ENCODE results near the gene EFNA2. TPM values are rescaled to one million over a fixed set of nuclear protein-coding genes. Genes with fewer than 3 reads are reported as not detected.

EFNA2 gene
- total RNA-seq, 1 experiment from 2014 or later: not detected

DNA sequence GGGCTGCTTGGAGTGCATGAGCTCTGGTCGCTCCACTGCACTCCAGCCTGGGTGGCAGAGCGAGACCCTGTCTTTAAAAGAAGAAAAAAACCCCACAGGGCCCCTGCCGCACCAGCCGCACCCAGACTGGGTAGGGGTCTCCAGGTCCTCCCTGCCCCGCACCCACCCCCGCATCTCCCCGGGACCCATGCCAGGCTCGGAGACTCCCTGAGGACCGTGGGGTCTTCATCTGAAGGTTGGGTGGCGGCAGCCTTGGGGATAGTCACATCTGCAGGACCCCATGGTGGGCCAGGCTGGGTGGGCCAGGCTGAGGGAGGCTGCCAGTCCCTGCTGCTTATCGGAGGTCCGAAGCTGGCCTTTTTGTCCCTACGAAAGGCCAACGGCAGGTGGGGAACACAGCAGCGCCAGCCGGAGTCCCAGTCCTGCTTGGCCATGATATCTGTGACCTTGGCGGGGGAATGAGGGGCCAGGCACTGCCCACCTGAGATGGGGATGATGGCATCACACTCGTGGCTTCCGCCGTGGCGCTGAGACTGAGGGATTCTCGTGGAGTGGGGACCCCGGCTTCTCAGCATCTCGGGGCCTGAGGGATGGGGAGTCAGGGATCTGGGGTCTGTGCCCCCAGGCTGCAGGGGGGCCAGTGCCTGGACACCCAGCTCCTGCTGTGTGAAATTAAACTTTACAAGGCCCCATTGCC is 11.1 kb downstream of the EFNA2 start:
- intact Hi-C loops (cut with micrococcal nuclease): no loop called here
- no peak for ATAC-seq
- no peak overlapping the region for H2AFZ ChIP-seq (ENCODE audit: low read length)
- ChIA-PET CTCF (no interaction called here), POLR2A (ENCODE audit: unreplicated experiment) (no interaction called here)
- H3K79me2 ChIP-seq (ENCODE audit: low read length): no peaks in the 10 kb centered on the region
- no TSS peak for BruUV-seq (replicated peaks)
- no peak overlapping the region for H3K4me3 ChIP-seq (ENCODE audit: low read length)
- H3K27ac ChIP-seq (ENCODE audit: low read length): no peak overlapping the region
- H3K9ac ChIP-seq (ENCODE audit: low read length): no peak overlapping the region
- H3K4me2 ChIP-seq (ENCODE audit: low read length): no peak overlapping the region
- TF ChIP-seq EZH2phosphoT487 (IDR thresholded peaks at IDR 0.05; ENCODE audit: borderline replicate concordance, low read length) (no peak), EZH2 (IDR thresholded peaks at IDR 0.05; ENCODE audit: low read length, unreplicated experiment) (no peak)
- TF ChIP-seq, protein P1, sequence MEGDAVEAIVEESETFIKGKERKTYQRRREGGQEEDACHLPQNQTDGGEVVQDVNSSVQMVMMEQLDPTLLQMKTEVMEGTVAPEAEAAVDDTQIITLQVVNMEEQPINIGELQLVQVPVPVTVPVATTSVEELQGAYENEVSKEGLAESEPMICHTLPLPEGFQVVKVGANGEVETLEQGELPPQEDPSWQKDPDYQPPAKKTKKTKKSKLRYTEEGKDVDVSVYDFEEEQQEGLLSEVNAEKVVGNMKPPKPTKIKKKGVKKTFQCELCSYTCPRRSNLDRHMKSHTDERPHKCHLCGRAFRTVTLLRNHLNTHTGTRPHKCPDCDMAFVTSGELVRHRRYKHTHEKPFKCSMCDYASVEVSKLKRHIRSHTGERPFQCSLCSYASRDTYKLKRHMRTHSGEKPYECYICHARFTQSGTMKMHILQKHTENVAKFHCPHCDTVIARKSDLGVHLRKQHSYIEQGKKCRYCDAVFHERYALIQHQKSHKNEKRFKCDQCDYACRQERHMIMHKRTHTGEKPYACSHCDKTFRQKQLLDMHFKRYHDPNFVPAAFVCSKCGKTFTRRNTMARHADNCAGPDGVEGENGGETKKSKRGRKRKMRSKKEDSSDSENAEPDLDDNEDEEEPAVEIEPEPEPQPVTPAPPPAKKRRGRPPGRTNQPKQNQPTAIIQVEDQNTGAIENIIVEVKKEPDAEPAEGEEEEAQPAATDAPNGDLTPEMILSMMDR (conservative IDR thresholded peaks at IDR 0.05; ENCODE audit: low read depth, low read length): no peak
- DNase-seq: no peak
- no peaks in the 10 kb centered on the region for H3F3A ChIP-seq (ENCODE audit: low read length, unreplicated experiment)
- no peaks in the 10 kb centered on the region for H3K27me3 ChIP-seq (ENCODE audit: low read length)
- H3K36me3 ChIP-seq (ENCODE audit: low read depth, low read length): no peaks in the 10 kb centered on the region
- H3K9me3 ChIP-seq (ENCODE audit: low read length): no peaks in the 10 kb centered on the region
- no peaks in the 10 kb centered on the region for H4K20me1 ChIP-seq (ENCODE audit: low read length)
- no peaks in the 10 kb centered on the region for H3K4me1 ChIP-seq (ENCODE audit: insufficient read depth, low read length)
- H3K9me2 ChIP-seq (replicated peaks; ENCODE audit: low read length): no peaks in the 10 kb centered on the region

DNA sequence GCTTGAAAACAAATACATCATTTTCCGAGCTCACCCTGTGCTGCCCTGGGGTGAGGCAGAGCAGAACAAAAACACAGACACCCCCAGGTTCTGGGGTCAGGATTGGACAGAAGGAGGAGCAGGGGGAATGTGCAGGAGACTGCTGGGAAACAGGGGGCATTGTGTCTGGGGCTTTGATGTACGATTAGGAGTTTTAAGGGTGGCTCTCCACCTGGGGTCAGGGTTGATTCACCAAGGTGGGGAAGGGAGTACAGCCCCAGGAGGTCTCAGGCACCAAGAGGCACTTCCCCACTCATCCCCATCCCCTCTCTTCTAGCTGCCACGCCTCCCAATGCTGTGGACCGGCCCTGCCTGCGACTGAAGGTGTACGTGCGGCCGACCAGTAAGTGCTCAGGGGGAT is 12.6 kb downstream of the EFNA2 start:
- H4K20me1 ChIP-seq (ENCODE audit: low read length): no peaks in the 10 kb centered on the region
- ATAC-seq (no peak), DNase-seq (no peak)
- TF ChIP-seq, protein P1 (conservative IDR thresholded peaks at IDR 0.05; ENCODE audit: low read depth, low read length): no peak
- no peak for TF ChIP-seq EZH2 (IDR thresholded peaks at IDR 0.05; ENCODE audit: low read length, unreplicated experiment)
- no peak for TF ChIP-seq EZH2phosphoT487 (IDR thresholded peaks at IDR 0.05; ENCODE audit: borderline replicate concordance, low read length)
- H3F3A ChIP-seq (ENCODE audit: low read length, unreplicated experiment): no peaks in the 10 kb centered on the region
- no peak overlapping the region for H3K27ac ChIP-seq (ENCODE audit: low read length)
- CTCF ChIA-PET: no interaction called here
- no peaks in the 10 kb centered on the region for H3K9me3 ChIP-seq (ENCODE audit: low read length)
- no peaks in the 10 kb centered on the region for H3K9me2 ChIP-seq (replicated peaks; ENCODE audit: low read length)
- H3K36me3 ChIP-seq (ENCODE audit: low read depth, low read length): no peaks in the 10 kb centered on the region
- POLR2A ChIA-PET (ENCODE audit: unreplicated experiment): no interaction called here
- no peaks in the 10 kb centered on the region for H3K27me3 ChIP-seq (ENCODE audit: low read length)
- no peak overlapping the region for H3K9ac ChIP-seq (ENCODE audit: low read length)
- H3K4me3 ChIP-seq (ENCODE audit: low read length): no peak overlapping the region
- H2AFZ ChIP-seq (ENCODE audit: low read length): no peak overlapping the region
- intact Hi-C loops (cut with micrococcal nuclease): no loop called here
- no peak overlapping the region for H3K4me2 ChIP-seq (ENCODE audit: low read length)
- no peaks in the 10 kb centered on the region for H3K79me2 ChIP-seq (ENCODE audit: low read length)
- no TSS peak for BruUV-seq (replicated peaks)
- no peaks in the 10 kb centered on the region for H3K4me1 ChIP-seq (ENCODE audit: insufficient read depth, low read length)

DNA sequence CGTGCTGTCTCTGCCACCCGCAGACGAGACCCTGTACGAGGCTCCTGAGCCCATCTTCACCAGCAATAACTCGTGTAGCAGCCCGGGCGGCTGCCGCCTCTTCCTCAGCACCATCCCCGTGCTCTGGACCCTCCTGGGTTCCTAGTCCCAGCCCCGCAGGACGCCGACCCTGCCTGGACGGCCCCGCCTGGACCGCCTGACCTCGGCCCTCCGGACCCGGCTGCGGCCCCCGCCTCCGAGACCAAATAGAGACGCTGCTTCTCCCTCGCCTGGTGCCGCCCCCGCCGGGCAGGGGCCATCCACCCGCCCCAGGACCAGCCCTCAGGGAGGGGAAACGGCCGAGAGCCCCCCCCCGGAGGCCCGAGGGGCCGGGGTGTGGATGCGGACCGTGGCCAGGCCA is 14.1 kb downstream of the EFNA2 start:
- Histone ChIP-seq H3K9me2 (replicated peaks; ENCODE audit: low read length) (no peaks in the 10 kb centered on the region), H3K4me3 (ENCODE audit: low read length) (no peak overlapping the region), H3K4me1 (ENCODE audit: insufficient read depth, low read length) (no peaks in the 10 kb centered on the region; the same call in 1 of the 2 replicates), H3K79me2 (ENCODE audit: low read length) (no peaks in the 10 kb centered on the region), H3K4me2 (ENCODE audit: low read length) (no peak overlapping the region), H2AFZ (ENCODE audit: low read length) (no peak overlapping the region), H3K36me3 (ENCODE audit: low read depth, low read length) (no peaks in the 10 kb centered on the region), H3K9me3 (ENCODE audit: low read length) (no peaks in the 10 kb centered on the region), H3K9ac (ENCODE audit: low read length) (no peak overlapping the region), H4K20me1 (ENCODE audit: low read length) (no peaks in the 10 kb centered on the region), H3F3A (ENCODE audit: low read length, unreplicated experiment) (no peaks in the 10 kb centered on the region), H3K27me3 (ENCODE audit: low read length) (no peaks in the 10 kb centered on the region), H3K27ac (ENCODE audit: low read length) (no peak overlapping the region)
- ATAC-seq (no peak), DNase-seq (no peak)
- no TSS peak for BruUV-seq (replicated peaks)
- TF ChIP-seq EZH2phosphoT487 (IDR thresholded peaks at IDR 0.05; ENCODE audit: borderline replicate concordance, low read length) (no peak), EZH2 (IDR thresholded peaks at IDR 0.05; ENCODE audit: low read length, unreplicated experiment) (no peak)
- TF ChIP-seq, protein P1 (conservative IDR thresholded peaks at IDR 0.05; ENCODE audit: low read depth, low read length): no peak
- ChIA-PET CTCF (no interaction called here), POLR2A (ENCODE audit: unreplicated experiment) (no interaction called here)
- intact Hi-C loops (cut with micrococcal nuclease): no loop called here

Data from PC-3 (cell line).